HG03280 (cell line): ENCODE measurements around the gene CHCT1.

Experiments used
- ATAC-seq: cut with Tn5 transposase; IDR thresholded peaks from one replicate; pipeline ENCODE4 v1.9.1; 2021; ENCODE audit warnings: mild to moderate bottlenecking, moderate library complexity; ENCODE audit not compliant: unreplicated experiment

CHCT1 gene

DNA sequence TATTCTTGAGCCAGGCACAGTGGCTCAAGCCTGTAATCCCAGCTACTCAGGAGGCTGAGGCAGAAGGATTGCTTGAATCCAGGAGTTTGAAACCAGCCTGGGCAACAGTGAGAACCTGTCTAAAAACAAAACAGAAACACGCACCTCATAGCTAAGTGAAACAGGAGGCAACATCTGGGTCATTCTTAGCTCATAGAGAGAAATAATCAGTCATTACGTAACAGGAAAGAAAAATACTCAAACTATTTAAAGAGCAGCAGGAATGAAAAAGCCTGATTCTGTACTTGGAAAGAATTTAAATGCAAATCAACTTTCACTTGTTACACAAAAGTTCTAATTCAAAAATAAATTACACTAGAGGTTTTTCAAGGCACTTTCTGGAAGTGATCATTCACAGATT is 17.2 kb downstream of the CHCT1 start:
- ATAC-seq, result no peak

DNA sequence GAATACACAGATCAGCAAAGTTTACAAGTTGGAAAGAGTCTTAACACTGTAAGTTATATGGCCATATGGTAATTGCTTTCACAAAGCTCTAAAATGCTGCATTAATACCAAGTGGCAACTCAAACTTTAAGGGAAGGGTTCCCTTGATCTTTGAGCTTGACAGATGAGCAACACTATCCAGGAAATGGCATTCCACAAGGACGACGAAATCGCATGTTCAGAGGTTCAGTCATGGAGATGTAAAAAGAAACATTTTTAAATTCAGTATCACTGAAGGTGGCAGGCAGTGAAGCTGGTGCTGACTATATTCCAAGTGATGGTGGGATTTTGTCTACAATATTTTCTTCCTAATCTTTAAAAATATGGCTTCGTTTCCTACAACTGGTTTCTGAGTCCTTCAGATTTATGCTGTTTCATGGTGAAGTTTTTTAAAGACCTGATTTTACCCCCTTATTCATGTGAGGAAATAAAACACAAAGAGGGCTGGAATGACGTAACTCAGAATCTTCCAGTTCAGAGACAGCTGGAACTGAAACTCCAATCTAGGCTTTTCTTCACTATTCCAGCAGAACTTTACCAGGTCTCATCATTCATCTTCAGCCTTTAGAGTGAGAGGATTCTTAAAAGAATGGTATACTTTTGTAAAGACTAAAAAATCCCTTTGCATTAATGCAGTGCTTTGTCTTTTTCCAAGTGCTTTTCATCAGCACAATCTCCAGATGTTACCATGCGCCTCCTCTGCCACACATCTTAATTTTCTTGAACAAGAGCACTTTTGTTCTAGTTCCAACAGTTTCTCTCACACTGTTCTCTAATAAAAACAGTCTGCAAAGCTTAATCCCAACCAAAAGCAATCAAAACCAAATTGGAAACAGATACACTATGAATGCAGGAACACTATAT is 20.2 kb downstream of the CHCT1 start:
- no peak for ATAC-seq

DNA sequence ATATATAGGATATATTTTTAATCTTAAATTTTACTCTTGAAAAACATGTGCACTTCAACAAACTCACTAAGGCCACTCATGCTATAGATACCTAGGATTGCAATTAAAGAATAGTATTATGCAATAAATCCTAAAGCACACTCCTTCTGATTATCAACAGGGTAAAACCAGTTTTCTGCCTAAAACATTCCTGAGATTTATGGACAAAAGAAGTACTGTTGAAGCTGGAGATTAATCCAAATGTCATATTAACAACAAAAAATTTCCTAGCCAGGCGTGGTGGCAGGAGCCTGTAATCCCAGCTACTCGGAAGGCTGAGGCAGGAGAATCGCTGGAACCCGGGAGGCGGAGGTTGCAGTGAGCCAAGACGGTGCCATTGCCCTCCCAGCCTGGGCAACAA is 21.4 kb downstream of the CHCT1 start:
- ATAC-seq, result no peak

DNA sequence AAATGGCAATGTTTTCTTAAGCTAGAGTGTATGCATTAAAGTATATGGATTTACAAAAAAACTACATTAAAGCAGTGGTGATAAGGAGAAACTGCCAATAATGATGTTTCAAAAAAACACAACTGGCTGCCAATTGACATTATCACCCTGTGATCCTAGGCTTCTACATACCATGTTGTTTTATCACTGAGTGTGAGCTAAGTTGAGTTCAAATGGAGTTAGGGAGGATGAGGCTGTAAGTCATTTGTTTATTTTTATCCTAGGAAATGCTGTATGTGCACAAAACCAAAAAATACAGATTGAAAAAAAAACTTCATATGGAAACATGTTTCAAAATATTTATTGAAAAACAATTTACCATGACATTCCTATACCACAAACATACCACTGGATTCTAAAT is 22.9 kb downstream of the CHCT1 start:
- no peak for ATAC-seq

DNA sequence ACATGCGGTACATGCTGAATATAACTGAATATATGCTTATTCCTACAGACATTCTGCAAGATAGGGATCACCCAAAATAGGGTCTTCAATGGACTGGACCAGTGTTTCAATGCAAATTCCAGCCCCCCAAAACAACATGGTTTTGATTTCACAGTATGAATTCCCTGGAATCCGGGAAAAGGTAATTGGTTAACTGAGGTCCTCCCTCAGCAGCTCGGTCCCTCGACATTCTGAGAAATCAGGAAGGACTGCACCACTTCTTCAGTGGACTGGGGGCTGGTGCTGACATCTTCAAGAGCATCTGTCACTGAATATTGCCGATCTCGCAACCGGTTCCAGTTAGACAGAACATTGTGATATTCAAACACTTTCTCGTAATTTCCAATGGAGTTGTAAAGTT is 25.1 kb downstream of the CHCT1 start:
- ATAC-seq, result no peak

DNA sequence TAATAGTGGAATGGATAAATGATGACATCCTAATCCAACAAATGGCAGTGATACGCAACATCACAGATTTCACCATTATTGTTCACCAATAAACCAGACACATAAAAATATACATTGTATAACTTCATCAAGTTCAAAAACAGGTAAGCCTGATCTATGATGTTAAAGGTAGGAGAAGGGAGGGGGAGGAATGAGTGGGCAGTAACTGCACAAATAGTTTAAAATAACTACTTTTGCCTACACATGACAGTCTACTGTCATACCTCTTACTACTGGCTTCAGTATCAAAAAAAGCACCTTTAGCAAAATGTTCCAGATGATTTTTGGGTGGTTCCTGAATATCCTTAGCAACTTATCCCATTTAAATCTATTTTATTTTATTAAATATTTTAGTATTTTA is 28.8 kb downstream of the CHCT1 start:
- ATAC-seq, result no peak

DNA sequence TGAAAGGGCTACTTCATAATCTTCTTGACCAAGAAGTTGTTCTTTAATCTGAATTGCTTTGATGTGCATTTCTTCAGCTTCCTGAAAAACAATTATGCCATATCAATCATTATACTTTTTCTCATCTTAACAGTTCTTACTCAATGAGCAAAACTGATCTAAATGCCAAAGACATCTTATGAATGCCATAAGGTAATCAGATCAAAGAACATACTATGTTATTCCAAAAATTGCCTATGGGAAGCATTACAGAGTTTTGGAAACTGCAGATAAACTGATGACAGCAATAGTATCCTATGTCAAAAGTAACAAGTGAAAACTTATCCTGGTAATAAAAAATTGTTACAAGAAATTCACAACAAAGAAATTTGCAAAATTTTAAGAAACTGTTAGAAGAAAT is 29.7 kb downstream of the CHCT1 start:
- ATAC-seq, result no peak

DNA sequence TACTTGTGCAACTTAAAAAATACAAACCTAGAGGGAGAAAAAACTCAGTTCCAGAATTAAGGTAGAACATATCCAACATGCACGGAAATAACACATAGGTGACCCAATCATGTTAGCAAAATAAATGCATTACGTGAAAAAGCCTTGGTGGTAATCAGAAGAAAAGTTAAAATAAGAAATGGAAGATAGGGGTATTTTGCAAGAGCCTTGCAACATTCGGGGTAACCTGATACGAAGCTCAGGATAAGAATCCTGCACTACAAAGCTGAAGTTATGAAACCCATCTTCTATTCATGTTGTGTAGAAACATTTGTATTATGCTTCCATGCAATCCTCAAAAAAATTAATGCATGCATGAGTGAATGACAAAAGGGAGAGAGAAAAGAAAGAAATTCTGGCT is 33.1 kb downstream of the CHCT1 start:
- ATAC-seq, result no peak

DNA sequence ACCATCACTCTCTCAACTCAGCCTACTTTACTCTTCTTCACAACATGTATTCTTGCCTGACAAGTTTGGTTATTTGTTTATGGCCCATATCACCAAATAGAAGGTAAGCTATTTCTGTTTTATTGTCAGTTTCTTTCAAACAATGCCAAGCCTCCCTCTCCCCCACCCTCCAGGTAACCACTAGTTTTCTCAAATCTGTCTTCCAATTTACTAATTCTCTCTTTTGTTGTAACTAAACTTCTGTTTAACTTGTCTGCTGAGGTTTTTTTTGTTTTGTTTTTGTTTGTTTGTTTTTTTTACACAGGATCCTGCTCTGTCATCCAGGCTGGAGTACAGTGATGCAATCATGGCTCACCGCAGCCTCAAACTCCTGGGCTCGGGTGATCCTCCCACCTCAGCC is 34.9 kb downstream of the CHCT1 start:
- ATAC-seq, result no peak

DNA sequence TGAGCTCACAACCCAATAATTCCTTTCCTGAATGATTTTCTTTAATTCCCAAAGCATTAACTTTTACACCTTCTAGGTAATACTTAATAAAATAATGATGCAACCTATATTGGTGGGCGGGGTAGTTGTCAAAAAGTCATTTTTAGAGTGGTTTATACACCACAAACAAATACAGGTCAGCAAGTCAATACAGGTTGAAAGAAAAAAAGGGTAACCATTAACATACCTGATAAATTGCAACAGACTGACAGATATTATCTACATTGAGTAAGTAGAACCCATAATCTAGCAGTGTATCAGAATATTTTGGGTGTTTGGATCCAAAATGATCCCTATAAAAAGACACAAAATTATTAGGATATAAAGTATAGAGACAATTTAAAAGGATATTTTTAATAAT is 39.3 kb downstream of the CHCT1 start:
- no peak for ATAC-seq

DNA sequence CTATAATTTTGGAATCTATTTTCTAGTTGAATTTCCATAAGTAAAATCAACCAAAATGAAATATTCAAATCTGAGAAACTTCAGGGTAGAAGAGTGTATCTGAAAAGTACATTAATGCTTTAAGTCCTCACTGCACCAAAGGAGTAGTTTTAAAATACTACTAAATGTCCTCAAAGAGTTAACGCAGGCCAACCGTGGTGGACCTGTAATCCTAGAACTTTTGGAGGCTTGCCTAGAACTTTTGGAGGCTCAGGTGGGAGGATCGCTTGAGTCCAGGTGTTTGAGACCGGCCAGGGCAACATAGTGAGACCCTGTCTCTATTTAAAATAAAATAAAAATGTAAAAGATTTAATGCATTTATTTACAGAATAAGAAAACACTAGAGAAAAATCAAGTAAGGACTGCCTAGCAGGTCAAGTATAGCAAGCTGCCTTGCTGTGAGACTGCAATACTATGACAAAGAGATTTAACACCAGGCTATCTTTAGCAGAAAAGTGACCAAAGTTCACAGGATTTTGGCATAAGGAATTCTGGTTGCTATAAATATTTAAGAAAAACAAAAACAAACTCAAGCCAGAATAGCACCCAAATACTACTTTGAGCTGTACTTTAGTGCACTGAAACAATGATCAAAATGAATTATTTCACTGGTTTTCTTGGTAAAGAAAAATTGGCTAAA is 41.0 kb downstream of the CHCT1 start:
- no peak for ATAC-seq

DNA sequence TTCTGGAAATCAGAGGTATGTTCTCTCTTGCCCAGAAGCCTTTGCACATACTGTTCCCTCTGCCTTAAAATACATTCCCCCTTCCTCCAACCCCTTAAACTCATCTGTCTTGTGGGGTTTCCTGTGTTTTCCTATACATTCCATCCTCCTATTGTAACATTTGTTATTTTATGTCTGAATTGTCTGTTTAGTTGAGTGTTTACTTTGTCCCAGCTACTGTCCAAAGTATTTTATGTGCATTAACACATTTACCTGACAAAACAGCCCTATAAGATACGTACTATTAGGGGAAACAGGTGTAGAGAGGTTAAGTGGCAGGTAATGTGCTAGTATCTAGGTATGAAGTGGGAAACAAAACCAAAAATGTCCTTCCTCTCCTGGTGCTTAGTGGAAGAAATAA is 42.1 kb downstream of the CHCT1 start:
- no peak for ATAC-seq

DNA sequence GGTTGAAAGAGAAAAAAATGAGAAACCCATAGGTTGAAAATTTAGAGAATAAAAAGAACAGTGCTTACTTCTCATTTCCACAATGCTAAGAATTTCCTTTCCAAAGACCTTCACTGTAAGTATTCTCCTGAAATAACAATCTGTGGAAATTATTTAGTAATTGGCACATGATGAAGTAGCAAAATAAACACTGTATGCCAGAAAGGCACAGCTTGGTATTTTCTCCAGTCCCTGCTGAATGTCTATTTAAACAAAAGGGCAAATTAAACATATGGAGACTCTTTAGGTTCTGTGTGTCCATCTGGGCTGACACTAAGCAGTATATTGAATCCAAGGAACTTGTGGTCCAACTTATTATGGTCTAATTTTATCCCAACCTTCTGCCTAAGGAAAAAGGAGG is 46.1 kb downstream of the CHCT1 start:
- no peak for ATAC-seq

DNA sequence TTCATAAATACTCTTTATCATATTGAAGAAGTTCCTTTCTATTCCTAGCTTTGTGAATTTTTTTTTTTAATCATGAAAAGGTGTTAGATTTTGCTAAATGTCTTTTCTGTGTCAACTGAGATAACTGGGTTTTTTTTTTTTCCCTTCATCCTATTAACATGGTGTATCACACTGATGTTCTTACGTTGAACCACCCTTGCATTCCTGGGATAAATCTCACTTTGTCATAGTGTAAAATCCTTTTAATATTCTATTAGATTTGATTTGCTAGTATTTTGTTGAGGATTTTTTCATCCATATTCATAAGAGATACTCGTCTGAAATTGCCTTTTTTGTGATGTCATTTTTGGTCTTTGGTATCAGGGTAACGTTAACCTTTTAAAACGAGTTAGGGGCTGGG is 49.2 kb downstream of the CHCT1 start:
- no peak for ATAC-seq

DNA sequence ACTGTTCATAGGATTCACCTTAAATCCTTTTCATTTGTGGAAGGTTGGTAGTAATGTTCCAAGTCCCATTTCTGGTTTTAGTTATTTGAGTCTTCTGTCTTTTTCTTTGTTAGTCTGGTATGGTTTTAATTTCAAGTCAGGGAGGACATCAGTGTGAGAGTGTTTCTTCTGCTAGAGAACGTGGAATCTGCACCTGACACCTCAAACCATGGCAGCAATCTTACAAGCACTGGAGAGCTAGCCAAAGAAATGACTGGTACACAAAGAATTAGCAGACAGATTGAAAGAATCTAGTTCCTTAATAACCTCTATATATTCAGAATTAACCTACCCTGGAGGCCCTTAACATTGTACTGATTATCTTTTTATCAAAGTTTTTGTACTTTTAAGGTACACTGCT is 50.2 kb downstream of the CHCT1 start:
- ATAC-seq, result no peak

DNA sequence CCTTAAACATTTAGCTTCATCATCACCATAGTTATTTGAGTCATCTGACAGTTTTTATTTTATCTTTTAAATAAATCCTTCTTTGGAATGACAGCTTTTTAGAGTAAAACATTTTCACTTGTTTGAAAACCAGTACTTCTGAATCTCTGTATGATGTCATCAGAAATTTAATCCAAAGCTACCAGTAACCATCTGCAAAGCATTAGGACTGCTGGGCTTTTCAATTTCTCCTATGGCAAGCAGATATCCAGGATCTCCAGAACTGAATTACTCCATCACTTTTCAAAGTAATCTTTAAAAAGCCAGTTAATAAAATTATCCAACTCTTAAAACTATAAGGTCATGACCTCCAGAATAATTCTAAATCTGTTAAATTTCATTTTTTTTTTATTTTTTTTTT is 51.5 kb downstream of the CHCT1 start:
- no peak for ATAC-seq
